GM19240 (cell line): ENCODE data around the gene AHCYL2.
"Not testable (repeated sequence)": the region's sequence is repeated elsewhere in the genome, so short reads cannot be mapped to it uniquely, and the experiment has no call there.

Experiments
- DNase-seq: peaks from one replicate; pipeline ENCODE4 v3.0.0; 2011; ENCODE audit warnings: low spot score; ENCODE audit not compliant: insufficient read length

The AHCYL2 gene

DNA sequence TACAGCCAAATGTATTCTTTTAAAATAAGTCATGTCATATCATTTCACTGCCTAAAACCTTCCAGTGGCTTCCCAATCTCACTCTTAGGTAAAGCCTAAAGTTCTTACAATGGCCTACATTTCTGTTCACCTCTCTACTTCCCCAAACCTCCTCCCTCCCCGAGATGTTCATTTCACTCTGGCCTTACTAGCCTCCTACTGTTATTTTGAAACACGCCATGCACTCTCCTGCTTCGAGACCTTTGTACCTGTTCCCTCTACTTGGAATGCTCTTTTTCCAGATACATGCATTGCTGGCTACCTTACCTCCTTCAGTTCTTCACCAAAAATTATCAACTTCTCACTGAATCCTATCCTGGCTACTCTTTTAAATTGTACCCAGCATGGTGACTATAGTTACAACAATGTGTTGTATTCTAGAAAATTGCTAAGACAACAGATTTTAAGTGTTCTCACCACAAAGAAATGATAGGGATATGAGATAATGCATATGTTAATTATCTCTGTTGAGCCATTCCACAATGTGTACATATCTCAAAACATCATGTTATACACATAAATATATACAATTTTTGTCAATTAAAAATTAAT lies 158.8 kb downstream of the AHCYL2 start:
- DNase-seq, result no peak

DNA sequence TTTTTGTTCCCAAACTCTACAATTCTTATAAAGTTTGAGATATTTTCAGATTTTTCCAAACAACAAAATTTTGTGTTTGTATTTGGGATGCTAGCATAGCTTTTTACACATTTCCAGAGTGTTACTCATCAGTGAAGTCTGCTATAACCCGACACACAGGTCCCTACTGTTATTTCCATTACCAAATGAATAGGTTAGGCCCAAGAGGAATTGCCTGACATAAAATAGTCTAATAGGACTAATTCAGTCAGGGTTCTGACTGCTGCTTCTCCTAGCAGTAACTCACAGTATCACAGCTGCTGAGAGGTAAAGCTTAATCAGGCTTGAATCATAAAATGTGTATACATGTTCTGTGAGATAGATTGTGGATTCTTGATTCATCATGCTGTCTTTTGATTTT lies 160.3 kb downstream of the AHCYL2 start:
- no peak for DNase-seq

DNA sequence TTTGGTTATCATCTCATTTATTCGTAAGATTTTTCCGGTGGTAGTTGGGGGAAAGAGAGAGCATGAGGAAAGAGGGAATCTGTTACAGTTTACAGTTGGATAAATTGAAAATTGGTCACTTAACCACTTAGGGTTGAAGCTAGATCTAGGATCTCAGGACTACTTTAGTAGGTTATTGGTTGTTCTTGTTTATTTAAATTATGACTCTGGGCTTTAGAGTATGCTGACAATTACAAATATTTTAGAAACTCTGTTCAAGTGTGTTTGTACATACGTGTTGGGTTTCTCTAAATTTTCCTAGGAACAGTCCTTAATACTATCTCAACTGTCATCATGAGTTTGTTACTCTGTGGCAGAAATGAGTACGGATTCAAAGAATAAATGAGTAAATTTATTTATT lies 160.8 kb downstream of the AHCYL2 start:
- DNase-seq, result no peak

DNA sequence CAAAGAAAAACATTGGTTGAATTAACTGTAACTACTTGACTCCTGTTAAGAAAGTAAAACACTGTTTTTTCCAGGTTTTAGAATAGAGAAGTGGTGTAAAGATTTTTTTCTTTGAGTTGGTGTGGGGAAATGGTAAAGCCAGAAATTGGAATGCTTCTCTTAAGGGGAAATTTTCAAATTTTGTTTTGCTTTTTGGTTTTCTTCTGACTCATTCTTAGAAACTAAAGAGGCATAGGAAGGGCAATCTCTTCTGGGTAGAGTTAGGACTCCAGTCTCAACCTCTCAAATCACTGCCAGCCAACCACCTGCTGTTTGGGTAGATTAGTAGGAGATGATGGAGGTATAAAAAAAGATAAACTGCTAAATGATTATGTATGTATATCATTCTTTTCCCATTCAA lies 161.7 kb downstream of the AHCYL2 start:
- DNase-seq, result no peak

DNA sequence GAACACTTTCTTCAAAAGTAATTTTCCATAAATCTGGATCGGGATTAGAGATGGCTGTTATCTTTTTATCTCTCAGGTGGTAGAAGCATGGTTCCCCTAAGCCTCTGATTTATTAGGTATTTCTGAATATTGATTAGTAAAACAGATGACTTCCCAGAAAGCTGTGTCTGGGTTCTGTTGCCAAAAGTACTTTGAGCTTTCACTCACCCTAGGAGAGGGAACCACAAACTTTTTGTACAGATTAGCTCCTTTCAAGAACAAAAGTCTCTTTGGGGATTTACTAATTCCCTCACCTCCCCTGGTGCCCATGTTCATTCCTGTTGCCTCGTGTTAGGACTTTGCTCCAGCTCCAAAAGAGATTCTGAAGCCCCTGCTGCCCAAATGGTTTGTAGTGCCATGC lies 162.7 kb downstream of the AHCYL2 start:
- no peak for DNase-seq

DNA sequence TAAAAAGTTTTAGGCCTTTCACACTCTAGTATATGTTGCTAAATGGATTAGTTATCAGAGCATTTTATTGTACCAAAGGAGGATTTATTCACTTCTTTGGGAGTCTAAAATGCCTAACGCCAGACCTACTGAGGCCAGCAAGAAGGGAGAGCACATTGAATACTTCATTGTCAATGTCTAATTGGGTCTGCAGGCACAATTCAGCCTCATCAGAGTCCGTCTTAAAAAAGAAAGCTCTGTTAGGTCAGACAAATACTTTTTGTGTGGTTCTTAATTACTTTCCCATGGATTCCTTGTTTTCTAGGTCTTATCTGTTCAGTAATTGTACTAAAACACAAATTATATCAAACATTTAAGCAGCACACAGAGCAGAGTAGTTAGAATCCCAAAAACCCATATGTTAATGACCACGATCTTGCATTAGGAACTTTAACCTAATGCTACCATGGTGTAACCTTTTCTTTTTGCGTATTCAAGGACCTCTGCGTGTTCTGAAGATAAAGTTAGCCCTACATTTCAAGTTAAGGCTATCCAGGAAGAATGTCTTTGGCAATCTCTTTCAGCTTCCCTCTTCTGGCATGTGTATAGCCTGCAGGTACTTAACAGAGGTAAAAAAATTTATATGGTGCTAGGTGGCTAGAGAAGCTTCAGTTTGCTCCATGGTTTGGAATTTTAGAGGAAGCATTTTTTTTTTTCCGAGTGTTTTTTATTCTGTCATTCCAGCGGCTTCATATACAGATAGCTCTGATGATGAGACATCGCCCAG lies 163.7 kb downstream of the AHCYL2 start:
- no peak for DNase-seq

DNA sequence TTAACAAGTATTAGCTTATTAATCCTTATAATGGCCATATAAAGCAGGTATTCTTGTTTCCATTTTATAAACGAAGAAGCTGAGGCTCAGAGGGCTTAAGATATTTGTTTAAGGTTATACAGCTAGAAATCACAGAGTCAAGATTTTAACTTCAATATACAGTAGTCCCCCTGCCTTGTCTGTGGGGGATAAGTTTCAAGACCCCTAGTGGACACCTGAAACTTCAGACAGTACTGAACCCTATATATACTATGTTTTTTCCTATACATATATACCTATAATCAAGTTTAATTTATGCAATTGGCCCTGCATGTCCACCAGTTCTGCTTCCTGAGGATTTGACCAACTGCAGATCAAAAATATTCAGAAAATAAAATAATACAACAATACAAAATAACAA lies 165.0 kb downstream of the AHCYL2 start:
- DNase-seq, result no peak

DNA sequence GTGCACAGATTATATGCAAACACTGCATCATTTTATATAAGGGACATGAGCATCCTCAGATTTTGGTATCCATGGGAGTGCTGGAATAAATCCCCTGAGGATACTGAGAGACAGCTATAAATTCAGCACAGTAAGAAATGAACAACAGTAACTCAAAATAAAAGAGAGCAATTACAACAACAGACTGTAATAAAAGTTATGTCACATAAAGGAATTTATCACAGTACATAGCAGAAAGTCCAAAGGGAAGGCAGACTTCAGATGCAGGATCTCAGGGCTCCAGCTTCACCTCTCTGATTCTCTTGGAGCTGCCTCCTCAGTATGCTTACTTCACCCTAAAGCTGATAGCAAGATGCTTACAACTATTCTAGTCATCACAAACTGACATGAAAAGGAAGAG lies 165.5 kb downstream of the AHCYL2 start:
- DNase-seq, result no peak

DNA sequence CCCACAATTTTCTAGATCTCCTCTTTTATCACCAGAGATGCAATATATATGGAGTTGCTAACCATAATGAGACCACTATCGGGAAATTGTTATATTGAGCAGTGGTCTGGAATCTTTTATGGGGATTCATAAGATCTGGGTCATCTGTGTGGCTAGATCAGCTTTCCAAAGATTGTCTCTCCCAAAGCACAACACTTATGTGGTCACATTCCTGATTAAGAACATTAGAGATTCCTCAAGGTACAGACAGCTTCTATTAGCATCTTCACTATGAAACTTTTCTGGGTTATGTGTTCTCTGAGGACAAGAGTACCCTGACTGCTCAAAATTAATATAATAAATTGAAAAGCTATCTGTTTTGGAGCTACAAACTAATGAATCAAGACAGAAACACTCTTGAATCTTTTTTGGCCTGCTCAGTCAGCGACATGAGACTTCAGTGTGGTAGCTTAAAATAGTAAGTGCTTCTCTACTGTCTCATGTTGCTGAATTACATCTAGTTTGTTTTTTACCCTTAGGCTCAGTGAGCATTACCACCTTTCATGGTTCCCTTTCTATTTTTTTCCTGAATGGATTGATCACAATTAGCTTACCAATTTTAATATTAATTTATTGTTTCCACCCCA lies 166.8 kb downstream of the AHCYL2 start:
- no peak for DNase-seq

DNA sequence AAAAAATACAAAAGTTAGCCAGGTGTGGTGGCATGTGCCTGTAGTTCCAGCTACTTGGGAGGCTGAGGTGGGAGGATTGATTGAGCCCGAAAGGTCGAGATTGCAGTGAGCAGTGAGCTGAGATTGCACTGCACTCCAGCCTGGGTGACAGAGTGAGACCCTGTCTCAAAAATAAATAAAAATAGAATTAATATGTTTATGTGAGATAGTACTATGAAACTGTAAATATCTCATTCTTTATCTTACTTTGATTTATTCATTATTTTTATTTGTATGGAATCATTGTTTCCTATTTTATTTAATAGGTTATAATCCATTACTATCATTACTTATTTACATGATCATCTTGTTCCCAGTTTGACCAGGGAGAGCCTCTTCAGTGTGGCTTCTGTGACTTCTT lies 168.4 kb downstream of the AHCYL2 start:
- no peak for DNase-seq

DNA sequence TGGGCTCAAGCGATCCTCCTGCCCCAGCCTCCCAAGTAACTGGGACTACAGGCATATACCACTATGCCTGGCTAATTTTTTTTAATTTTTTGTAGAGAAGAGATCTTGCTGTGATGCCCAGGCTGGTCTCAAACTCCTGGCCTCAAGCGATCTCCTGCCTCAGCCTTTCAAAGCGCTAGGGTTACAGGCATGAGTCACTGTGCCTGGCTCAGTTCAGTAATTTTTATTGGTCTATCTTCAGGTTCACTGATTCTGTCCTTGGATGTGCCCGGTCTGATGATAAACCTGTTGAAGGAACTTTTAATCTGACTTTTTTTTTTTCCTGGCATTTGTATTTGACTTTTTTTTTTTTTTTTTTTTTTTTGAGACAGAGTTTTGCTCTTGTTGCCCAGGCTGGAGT lies 169.3 kb downstream of the AHCYL2 start:
- DNase-seq, result no peak

DNA sequence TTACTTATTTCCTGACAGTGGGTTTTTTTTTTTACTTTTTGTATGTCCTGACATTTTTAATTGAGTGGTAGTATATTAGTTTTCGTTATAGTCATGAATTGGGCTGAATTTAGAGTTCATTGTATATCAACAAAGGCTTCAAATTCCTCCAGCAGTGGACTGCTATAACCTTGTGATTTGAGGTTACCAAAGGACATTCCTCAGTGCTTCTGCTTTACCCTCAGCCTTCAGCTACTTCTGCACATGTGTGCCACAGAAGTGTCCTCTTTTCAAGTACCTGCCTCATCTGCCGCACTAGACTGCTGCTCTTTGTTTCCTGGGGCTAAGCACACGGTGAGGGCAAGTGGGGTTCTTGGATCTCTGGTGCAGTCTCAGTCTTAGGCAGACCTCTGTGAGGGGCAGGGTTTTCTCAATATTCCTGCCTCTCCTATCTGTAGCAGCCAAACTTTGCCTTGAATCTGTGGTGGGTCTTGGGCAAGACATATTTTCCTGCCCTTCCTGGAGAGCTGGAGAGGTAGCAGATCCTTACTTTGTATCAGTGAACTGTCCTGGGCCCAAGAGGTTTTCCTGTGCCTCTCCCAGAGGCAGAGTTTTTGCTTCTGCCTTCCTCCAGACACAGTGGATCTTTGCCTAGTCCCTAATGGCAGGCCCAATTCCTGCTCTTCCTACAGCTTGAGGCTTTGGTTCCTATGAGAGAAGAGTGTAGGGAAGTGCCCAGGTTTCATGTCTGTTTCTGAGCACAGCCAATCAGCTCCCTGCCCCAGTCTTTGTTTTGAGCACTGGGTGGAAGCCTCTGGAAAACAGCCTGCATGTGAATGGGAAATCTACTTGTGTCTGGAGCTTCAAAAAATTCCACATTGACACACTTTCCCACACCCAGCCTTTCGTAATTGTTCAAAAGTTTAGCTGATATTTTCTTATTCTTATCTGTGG lies 170.4 kb downstream of the AHCYL2 start:
- DNase-seq, result no peak

DNA sequence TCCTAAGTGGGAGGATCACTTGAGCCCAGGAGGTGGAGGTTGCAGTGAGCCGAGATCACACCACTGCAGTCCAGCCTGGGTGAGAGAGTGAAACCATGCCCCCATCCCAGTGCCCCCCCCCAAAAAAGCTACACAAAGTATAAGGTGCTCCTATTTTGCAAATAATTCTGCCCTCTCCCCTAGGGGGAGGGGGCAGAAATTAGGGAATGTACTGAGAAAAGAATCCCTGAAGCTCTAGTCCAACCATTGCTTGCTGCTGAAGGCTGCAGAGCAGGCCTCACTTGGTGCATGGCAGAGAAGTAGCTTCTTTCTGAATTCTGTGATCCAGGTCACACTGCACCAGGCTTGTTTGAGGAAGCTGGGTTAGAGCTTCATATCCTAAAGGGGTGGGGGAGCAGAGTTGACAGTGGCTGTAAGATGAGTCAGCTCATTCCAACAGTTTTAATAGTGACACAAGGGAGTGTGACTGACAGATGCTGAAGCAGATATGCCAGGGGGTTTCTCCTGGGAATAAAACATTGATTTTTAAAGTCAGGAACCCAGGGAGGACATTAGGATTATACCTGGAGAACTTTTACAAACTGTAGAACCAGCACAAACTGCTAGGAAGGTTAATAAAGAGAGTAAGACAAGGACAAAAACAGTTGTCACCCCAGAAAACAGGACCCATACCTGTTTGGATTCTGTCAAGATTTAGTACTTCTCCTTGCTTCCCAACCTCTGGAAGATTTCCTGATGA lies 176.6 kb downstream of the AHCYL2 start:
- no peak for DNase-seq

DNA sequence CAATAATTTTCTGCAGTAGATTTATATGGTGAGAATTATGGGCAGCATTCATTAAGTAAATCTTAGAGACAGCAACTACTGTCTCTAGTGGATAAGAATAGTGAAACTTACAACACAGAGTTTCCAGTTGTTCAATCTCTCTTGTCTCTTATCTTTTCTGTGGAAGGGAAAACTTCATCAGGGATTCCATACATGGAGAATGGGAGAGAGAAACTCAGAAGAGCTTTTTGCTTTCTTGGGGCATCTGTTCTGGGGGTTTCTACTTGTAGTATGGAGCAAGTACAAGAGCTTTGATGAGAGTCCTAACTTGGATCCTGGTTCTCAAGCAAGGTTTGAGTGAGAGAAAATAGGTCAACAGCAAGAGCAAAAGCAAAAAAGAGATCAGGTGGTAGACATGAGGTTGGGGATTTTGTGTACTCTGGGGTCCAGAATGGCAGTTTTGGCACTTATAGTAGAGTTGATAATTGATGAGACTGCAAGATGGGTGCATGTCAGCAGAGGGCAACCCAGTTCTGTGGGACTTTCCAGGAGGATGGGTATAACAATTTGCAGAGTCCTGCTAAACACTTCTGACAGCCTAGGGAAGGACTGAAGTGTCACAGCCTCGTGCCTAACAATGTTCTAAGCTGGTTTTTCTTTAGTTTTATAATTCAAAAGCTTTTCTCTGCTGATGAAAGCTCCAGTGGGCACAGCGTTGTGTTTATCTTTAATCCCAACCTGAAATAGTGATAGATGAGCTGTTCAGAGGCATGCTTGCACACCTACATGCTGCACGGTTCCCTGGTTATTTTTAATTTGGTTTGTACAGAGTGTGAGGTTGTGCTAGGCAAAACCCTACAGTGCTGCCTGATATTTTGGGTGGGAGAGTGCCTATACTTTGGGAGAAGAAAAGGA lies 177.4 kb downstream of the AHCYL2 start:
- no peak for DNase-seq

DNA sequence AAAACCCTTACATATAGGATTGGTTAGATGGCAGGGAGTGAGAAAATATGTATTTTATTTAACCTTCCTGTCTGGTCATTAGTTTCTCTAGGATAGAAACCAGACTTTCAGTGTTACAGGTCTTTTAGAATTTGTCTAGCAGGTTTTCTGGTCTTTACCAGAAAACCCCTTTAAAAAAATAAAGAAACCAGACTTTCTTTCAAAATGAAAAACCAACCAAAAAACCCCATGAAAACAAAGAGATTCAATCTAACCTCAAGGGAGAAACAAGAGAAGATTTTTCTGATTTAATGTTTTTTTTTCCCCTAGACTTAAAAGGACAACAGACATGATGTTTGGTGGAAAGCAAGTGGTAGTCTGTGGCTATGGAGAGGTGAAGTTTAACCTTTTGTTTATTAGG lies 180.7 kb downstream of the AHCYL2 start:
- DNase-seq, result no peak

DNA sequence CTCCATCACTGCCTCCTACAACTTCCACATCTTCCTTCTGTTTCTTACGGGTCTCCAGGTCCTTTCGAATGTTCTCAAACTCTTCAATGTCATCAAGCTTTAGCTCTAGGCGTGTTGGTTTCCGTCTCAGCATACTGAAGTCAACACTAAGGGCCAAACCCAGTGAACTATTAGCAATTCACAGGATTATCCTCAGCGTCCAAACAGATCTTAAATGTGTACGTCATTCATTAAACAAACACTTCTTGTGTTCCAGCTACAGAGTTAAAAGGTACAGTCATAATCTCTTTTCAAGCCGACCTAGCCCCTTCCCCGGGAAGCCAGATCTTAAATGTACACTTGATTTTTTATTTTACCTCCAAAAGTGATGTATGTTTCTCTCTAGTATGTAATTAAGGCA lies 185.4 kb downstream of the AHCYL2 start:
- not testable (repeated sequence) for DNase-seq

DNA sequence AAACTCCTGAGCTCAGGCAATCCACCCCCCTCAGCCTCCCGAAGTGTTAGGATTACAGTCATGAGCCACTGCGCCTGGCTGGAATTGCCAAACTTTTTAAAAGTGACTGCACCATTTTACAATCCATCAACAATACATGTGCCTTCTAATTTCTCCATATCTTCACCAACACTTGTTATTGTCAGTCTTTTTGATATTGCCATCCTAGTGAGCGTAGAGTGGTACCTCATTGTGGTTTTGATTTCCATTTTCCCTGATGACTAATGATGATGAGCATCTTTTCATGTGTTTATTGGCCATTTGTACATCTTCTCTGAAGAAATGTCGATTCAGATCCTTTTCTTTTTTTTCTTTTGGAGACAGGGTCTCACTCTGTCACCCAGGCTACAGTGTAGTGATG lies 187.7 kb downstream of the AHCYL2 start:
- no peak for DNase-seq

DNA sequence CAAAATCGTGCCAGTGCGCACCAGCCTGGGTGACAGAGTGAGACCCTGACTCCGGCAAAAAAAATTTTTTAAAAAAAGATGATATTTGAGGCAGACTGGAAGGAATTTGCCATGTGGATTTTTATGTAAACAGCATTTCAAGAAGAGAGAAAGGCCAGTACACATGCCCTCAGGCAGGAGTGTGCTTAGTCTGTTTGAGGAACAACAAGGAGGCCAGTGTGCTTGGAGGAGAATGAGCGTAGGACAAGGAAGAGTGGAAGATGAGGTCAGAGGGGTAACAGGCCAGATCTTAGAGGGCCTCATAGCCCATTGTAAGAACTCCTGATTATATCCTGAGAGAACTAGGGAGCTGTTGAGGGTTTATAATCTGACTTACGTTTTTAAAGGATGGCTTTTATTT lies 192.2 kb downstream of the AHCYL2 start:
- no peak for DNase-seq

DNA sequence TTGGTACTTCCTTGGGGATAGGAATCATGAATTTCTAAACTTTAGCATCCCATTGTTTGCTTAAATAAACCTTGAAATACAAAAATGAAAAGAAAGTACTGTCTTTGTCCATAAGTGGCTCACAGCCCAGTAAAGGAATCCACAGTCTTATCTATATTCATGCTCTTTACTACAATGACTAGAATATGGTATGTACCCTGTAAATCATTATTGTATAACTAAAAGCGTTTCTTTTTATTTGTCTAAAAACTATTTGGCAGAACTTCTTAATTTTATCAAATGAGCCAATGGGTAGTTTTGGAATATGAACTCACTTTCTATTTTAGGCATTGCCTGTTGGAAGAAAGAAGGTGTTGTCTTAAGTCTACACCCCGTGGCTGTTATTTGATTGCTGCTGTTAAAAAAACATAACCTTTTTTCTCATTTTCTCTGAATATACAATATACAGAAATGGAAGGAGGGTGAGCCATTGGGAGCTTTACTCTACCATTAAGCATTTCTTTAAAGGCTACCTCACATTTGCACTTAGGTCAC lies 197.0 kb downstream of the AHCYL2 start:
- no peak for DNase-seq

DNA sequence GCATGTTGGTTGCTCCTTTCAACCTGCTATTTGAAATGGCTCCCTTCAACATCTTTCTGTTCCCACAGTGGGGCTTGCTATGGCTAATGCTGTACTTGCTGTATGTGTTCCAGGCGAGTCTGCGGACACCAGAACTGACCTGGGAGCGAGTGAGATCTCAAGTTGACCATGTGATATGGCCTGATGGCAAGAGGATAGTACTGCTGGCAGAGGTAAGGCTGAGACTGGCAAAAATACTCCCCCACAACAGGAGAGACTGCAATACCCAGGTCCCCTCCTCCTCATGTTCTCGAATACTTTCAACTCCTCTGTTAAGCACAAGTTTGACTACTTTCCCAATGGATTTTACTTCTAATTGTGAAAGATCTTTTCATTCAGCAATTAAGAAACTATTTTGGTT lies 197.9 kb downstream of the AHCYL2 start:
- no peak for DNase-seq
